HUES6 (cell line): ENCODE measurements around the gene ZKSCAN7.

Experiments used
- H3K27ac ChIP-seq: 2 replicates; pipeline ENCODE4 v1.7.0; 2013; ENCODE audit warnings: low read depth, mild to moderate bottlenecking, low read length, inconsistent platforms
- H3K27me3 ChIP-seq: 2 replicates; pipeline ENCODE4 v1.6.1; 2013; ENCODE audit warnings: low read length; ENCODE audit not compliant: control insufficient read depth, insufficient read depth
- H3K36me3 ChIP-seq: 2 replicates; pipeline ENCODE4 v1.6.1; 2013; ENCODE audit warnings: low read length; ENCODE audit not compliant: control insufficient read depth, insufficient read depth
- H3K4me1 ChIP-seq: 2 replicates; pipeline ENCODE4 v1.6.1; 2013; ENCODE audit warnings: low read length; ENCODE audit not compliant: control insufficient read depth, insufficient read depth
- H3K4me3 ChIP-seq: 2 replicates; pipeline ENCODE4 v1.5.1; 2013; ENCODE audit warnings: low read depth, low read length
- H3K9ac ChIP-seq: one replicate; pipeline ENCODE4 v1.6.1; 2013; ENCODE audit warnings: mild to moderate bottlenecking, low read length
- H3K9me3 ChIP-seq: 2 replicates; pipeline ENCODE4 v1.6.1; 2013; ENCODE audit warnings: low read depth, low read length; ENCODE audit not compliant: control insufficient read depth, insufficient read depth

Gene ZKSCAN7

GRCh38 chr3:44554626-44555592 is at the start of gene ZKSCAN7:
Gene ZKSCAN7, plus strand, starts transcription at chr3:44555193. Its CDS starts 1,855 bp downstream, at chr3:44557048.
- peaks cover 8% of the 10 kb centered on the region for H3K4me1 ChIP-seq
- peaks cover 8% of the 10 kb centered on the region; the same call in 1 of the 2 replicates for H3K9me3 ChIP-seq
- H3K27me3 ChIP-seq = peaks cover 36% of the 10 kb centered on the region
- H3K4me3 ChIP-seq = peak within 1 kb of the TSS; percentile 92
- peaks cover 31% of the 10 kb centered on the region for H3K36me3 ChIP-seq
- H3K27ac ChIP-seq = peak within 1 kb of the TSS; percentile 14
- peak within 1 kb of the TSS; percentile 87 for H3K9ac ChIP-seq

GRCh38 chr3:44506556-44506955 is 48.4 kb upstream of the ZKSCAN7 start:
- Histone ChIP-seq H3K4me3 (no peak overlapping the region), H3K27me3 (no peaks in the 10 kb centered on the region), H3K36me3 (peaks cover 11% of the 10 kb centered on the region), H3K4me1 (peaks cover 16% of the 10 kb centered on the region), H3K9ac (no peak overlapping the region), H3K9me3 (peaks cover 22% of the 10 kb centered on the region), H3K27ac (no peak overlapping the region)

GRCh38 chr3:44506961-44507360 is 48.0 kb upstream of the ZKSCAN7 start:
- H3K9ac ChIP-seq = no peak overlapping the region
- peaks cover 18% of the 10 kb centered on the region for H3K4me1 ChIP-seq
- peaks cover 7% of the 10 kb centered on the region for H3K36me3 ChIP-seq
- no peak overlapping the region for H3K27ac ChIP-seq
- H3K27me3 ChIP-seq = no peaks in the 10 kb centered on the region
- H3K4me3 ChIP-seq = no peak overlapping the region
- peaks cover 18% of the 10 kb centered on the region for H3K9me3 ChIP-seq

- peak overlapping the region; percentile 59 for H3K9ac ChIP-seq
- H3K27ac ChIP-seq = no peak overlapping the region
Observed at GRCh38 chr3:44509393-44509921, 45.5 kb upstream of the ZKSCAN7 start.

GRCh38 chr3:44510000-44510368 is 45.0 kb upstream of the ZKSCAN7 start:
- Histone ChIP-seq H3K27me3 (no peaks in the 10 kb centered on the region), H3K4me1 (peaks cover 22% of the 10 kb centered on the region), H3K9ac (peak overlapping the region; percentile 59), H3K36me3 (no peaks in the 10 kb centered on the region; the same call in 1 of the 2 replicates), H3K4me3 (peak overlapping the region; percentile 97), H3K27ac (peak overlapping the region; percentile 68; the same call in 1 of the 2 replicates), H3K9me3 (peaks cover 5% of the 10 kb centered on the region; the same call in 1 of the 2 replicates)

More at GRCh38 chr3:44509393-44509921, 45.5 kb upstream of the ZKSCAN7 start:
- Histone ChIP-seq H3K9me3 (peaks cover 5% of the 10 kb centered on the region; the same call in 1 of the 2 replicates), H3K4me1 (peaks cover 22% of the 10 kb centered on the region), H3K27me3 (no peaks in the 10 kb centered on the region), H3K4me3 (peak overlapping the region; percentile 97), H3K36me3 (no peaks in the 10 kb centered on the region; the same call in 1 of the 2 replicates)

GRCh38 chr3:44511238-44511566 is 43.8 kb upstream of the ZKSCAN7 start:
- Histone ChIP-seq H3K9ac (peak overlapping the region; percentile 80), H3K4me1 (peaks cover 22% of the 10 kb centered on the region), H3K27me3 (no peaks in the 10 kb centered on the region), H3K36me3 (no peaks in the 10 kb centered on the region), H3K27ac (peak overlapping the region; percentile 67; the same call in 1 of the 2 replicates), H3K9me3 (peaks cover 3% of the 10 kb centered on the region; the same call in 1 of the 2 replicates), H3K4me3 (peak overlapping the region; percentile 97)

GRCh38 chr3:44513513-44513912 is 41.5 kb upstream of the ZKSCAN7 start:
- H3K4me1 ChIP-seq = peaks cover 17% of the 10 kb centered on the region
- H3K27me3 ChIP-seq = no peaks in the 10 kb centered on the region
- H3K9ac ChIP-seq = no peak overlapping the region
- H3K36me3 ChIP-seq = no peaks in the 10 kb centered on the region
- H3K4me3 ChIP-seq = no peak overlapping the region
- no peak overlapping the region for H3K27ac ChIP-seq
- no peaks in the 10 kb centered on the region for H3K9me3 ChIP-seq

- Histone ChIP-seq H3K4me3 (no peak overlapping the region), H3K36me3 (no peaks in the 10 kb centered on the region), H3K9ac (no peak overlapping the region), H3K27me3 (no peaks in the 10 kb centered on the region), H3K4me1 (peaks cover 9% of the 10 kb centered on the region), H3K27ac (no peak overlapping the region), H3K9me3 (no peaks in the 10 kb centered on the region)
Observed at GRCh38 chr3:44516230-44516629, 38.8 kb upstream of the ZKSCAN7 start.

- Histone ChIP-seq H3K4me1 (0 out of 2 replicates have a peak, but pooled peaks cover 1% of the 10 kb centered on the region), H3K36me3 (no peaks in the 10 kb centered on the region), H3K27ac (no peak overlapping the region), H3K4me3 (no peak overlapping the region), H3K9ac (no peak overlapping the region), H3K27me3 (no peaks in the 10 kb centered on the region), H3K9me3 (no peaks in the 10 kb centered on the region)
Observed at GRCh38 chr3:44518782-44519156, 36.2 kb upstream of the ZKSCAN7 start.

GRCh38 chr3:44521721-44522120 is 33.3 kb upstream of the ZKSCAN7 start:
- Histone ChIP-seq H3K4me3 (no peak overlapping the region), H3K9ac (no peak overlapping the region), H3K36me3 (no peaks in the 10 kb centered on the region), H3K9me3 (no peaks in the 10 kb centered on the region), H3K4me1 (no peaks in the 10 kb centered on the region), H3K27me3 (no peaks in the 10 kb centered on the region; the same call in 1 of the 2 replicates), H3K27ac (no peak overlapping the region)

- H3K27ac ChIP-seq = no peak overlapping the region
- no peaks in the 10 kb centered on the region; the same call in 1 of the 2 replicates for H3K27me3 ChIP-seq
- no peak overlapping the region for H3K9ac ChIP-seq
- no peaks in the 10 kb centered on the region for H3K9me3 ChIP-seq
- H3K36me3 ChIP-seq = no peaks in the 10 kb centered on the region
- no peaks in the 10 kb centered on the region for H3K4me1 ChIP-seq
- no peak overlapping the region for H3K4me3 ChIP-seq
Observed at GRCh38 chr3:44522494-44522933, 32.5 kb upstream of the ZKSCAN7 start.
